ENCODE results near the gene SLC27A4. TPM values are rescaled to one million over a fixed set of nuclear protein-coding genes. Genes with fewer than 3 reads are reported as not detected.

SLC27A4 gene
- total RNA-seq, 2 donors from 2014 or later = 22.4 to 25.0 TPM

DNA sequence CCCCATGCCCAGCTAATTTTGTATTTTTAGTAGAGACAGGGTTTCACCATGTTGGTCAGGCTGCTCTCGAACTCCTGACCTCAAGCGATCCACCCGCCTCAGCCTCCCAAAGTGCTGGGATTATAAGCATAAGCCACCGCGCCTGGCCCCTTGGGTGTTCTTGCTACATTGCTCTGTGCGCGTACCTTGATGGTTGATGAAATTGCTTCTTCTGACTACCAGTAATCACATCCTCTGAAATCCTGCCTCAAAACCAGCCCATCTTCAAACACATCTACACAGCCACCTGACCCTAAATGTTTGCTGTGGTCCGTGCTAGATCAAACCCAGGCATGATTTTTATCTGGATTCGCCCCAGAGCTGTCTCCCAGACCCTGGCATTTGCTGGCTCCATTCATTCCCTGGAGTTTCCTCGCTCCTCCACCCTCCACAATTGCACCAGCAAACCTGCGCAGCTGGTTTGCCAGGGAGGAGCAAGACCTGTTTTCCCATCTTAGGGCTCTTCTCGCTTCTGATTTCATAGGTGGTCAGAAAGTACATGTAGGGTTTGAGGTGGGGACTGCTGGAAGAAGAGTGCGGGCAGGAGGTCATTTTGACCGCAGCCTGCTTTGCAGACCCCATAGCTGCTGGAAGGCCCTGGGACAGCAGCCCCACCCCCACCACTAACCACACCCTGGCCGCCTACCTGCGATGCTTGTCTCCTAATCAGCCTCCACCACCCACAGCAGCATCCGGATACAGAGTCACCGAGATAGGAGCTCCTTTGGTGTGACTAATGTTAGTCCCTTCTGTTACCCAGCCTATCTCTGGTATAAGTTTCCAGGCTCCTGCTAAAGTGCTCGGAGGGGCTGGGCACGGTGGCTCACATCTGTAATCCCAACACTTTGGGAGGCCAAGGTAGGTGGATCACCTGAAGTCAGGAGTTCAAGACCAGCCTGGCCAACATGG, 41.5 kb upstream of the SLC27A4 start:
- Mint-ChIP-seq H3K27me3 (ENCODE audit: insufficient read depth) (no peaks in the 10 kb centered on the region), H3K4me3 (no peak overlapping the region), H3K36me3 (ENCODE audit: low read depth) (no peaks in the 10 kb centered on the region), H3K9me3 (no peaks in the 10 kb centered on the region), H3K27ac (no peak overlapping the region), H3K4me1 (no peaks in the 10 kb centered on the region)
- no peak overlapping the region for H3K9ac ChIP-seq (ENCODE audit: extremely low read depth, low read length, poor library complexity, severe bottlenecking)
- no peaks in the 10 kb centered on the region for H3K27me3 ChIP-seq (ENCODE audit: control insufficient read depth, insufficient read depth, low read length, poor library complexity, severe bottlenecking)
- no peak overlapping the region for H3K27ac ChIP-seq (ENCODE audit: low read depth, low read length)
- WGBS, 2 experiments (ENCODE audit: insufficient coverage in 1 of 2, insufficient read length in 1 of 2) = 92 to 95% methylated on average over 16 to 20 of the region's 20 CpGs
- TF ChIP-seq, protein P1, sequence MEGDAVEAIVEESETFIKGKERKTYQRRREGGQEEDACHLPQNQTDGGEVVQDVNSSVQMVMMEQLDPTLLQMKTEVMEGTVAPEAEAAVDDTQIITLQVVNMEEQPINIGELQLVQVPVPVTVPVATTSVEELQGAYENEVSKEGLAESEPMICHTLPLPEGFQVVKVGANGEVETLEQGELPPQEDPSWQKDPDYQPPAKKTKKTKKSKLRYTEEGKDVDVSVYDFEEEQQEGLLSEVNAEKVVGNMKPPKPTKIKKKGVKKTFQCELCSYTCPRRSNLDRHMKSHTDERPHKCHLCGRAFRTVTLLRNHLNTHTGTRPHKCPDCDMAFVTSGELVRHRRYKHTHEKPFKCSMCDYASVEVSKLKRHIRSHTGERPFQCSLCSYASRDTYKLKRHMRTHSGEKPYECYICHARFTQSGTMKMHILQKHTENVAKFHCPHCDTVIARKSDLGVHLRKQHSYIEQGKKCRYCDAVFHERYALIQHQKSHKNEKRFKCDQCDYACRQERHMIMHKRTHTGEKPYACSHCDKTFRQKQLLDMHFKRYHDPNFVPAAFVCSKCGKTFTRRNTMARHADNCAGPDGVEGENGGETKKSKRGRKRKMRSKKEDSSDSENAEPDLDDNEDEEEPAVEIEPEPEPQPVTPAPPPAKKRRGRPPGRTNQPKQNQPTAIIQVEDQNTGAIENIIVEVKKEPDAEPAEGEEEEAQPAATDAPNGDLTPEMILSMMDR (conservative IDR thresholded peaks at IDR 0.05) = no peak
- DNase-seq = no peak
- H3K36me3 ChIP-seq (ENCODE audit: control insufficient read depth, insufficient read depth, low read length) = no peaks in the 10 kb centered on the region
- no peaks in the 10 kb centered on the region for H3K4me1 ChIP-seq (ENCODE audit: control insufficient read depth, insufficient read depth, low read length)
- no peaks in the 10 kb centered on the region for H3K9me3 ChIP-seq (ENCODE audit: control insufficient read depth, low read length)
- H3K4me3 ChIP-seq (ENCODE audit: low read length) = no peak overlapping the region

DNA sequence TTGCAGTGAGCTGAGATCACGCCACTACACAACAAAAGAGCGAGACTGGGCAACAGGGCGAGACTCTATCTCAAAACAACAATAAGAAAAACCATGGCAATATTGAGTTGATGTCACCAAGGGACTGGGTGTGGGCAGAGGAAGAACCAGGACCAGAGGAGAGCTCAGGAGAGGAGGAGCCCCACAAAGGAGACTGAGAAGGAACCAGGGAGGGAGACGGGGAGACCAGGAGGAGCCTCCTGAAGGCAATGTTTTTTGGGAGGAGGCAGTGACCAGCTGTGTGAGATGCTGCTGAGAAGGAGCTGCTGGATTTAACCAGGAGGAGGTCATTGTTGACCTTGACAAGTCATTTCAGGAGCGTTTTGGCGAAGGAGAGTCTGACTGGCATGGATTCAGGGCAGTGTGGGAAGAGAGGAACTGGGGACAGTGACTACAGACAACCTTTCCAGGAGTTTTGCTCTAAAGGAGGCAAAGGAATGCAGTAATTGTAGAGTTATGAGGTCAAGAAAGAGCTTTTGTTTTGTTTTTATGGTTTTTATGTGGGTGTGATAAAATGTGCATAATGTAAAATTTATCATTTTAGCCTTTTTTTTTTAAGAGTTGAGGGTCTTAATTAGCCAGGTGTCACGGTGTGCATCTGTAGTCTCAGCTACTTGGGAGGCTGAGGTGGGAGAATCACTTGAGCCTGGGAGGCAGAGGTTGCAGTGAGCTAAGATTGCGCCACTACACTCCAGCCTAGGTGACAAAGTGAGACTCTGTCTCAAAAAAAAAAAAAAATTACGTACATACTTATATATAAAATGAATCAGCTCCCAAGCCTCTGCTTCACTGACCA, 36.0 kb upstream of the SLC27A4 start:
- no peak overlapping the region for H3K27ac ChIP-seq (ENCODE audit: low read depth, low read length)
- no peaks in the 10 kb centered on the region for H3K9me3 ChIP-seq (ENCODE audit: control insufficient read depth, low read length)
- H3K4me1 Mint-ChIP-seq = peaks cover 4% of the 10 kb centered on the region
- no peak overlapping the region for H3K4me3 Mint-ChIP-seq
- peaks cover 13% of the 10 kb centered on the region for H3K36me3 Mint-ChIP-seq (ENCODE audit: low read depth)
- H3K27me3 ChIP-seq (ENCODE audit: control insufficient read depth, insufficient read depth, low read length, poor library complexity, severe bottlenecking) = no peaks in the 10 kb centered on the region
- H3K27me3 Mint-ChIP-seq (ENCODE audit: insufficient read depth) = no peaks in the 10 kb centered on the region
- no peak overlapping the region for H3K4me3 ChIP-seq (ENCODE audit: low read length)
- H3K4me1 ChIP-seq (ENCODE audit: control insufficient read depth, insufficient read depth, low read length) = no peaks in the 10 kb centered on the region
- H3K9me3 Mint-ChIP-seq = no peaks in the 10 kb centered on the region
- WGBS, 2 experiments (ENCODE audit: insufficient coverage in 1 of 2, insufficient read length in 1 of 2) = 89 to 93% methylated on average over 5 to 9 of the region's 9 CpGs
- no peak for DNase-seq
- H3K9ac ChIP-seq (ENCODE audit: extremely low read depth, low read length, poor library complexity, severe bottlenecking) = no peak overlapping the region
- peak overlapping the region; percentile 11 for H3K27ac Mint-ChIP-seq
- peaks cover 11% of the 10 kb centered on the region for H3K36me3 ChIP-seq (ENCODE audit: control insufficient read depth, insufficient read depth, low read length)
- TF ChIP-seq, protein P1 (conservative IDR thresholded peaks at IDR 0.05) = no peak

DNA sequence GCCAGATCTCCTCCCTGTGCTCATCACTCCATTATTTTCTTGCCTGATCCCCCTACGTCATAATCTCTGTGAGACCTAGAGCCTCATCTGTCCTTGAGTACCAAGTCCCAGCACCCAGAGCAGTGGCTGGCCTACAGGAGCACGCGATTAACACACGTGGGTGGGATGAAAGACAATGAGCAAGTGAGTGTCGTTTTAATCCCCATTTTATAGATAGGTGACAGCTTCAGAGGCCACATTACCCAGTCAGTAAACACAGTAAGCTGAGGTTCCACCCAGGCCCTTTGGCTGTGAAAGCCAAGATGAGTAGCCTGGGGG, 35.4 kb upstream of the SLC27A4 start:
- H3K27me3 Mint-ChIP-seq (ENCODE audit: insufficient read depth) = no peaks in the 10 kb centered on the region
- H3K4me3 ChIP-seq (ENCODE audit: low read length) = no peak overlapping the region
- H3K36me3 ChIP-seq (ENCODE audit: control insufficient read depth, insufficient read depth, low read length) = peaks cover 16% of the 10 kb centered on the region
- H3K27ac Mint-ChIP-seq = no peak overlapping the region
- TF ChIP-seq, protein P1 (conservative IDR thresholded peaks at IDR 0.05) = no peak
- DNase-seq = no peak
- H3K36me3 Mint-ChIP-seq (ENCODE audit: low read depth) = peaks cover 19% of the 10 kb centered on the region
- no peaks in the 10 kb centered on the region for H3K27me3 ChIP-seq (ENCODE audit: control insufficient read depth, insufficient read depth, low read length, poor library complexity, severe bottlenecking)
- no peaks in the 10 kb centered on the region for H3K9me3 ChIP-seq (ENCODE audit: control insufficient read depth, low read length)
- WGBS, 2 experiments (ENCODE audit: insufficient coverage in 1 of 2, insufficient read length in 1 of 2) = 82 to 92% methylated on average over 3 to 5 of the region's 5 CpGs
- no peaks in the 10 kb centered on the region for H3K4me1 ChIP-seq (ENCODE audit: control insufficient read depth, insufficient read depth, low read length)
- H3K9me3 Mint-ChIP-seq = no peaks in the 10 kb centered on the region
- no peak overlapping the region for H3K27ac ChIP-seq (ENCODE audit: low read depth, low read length)
- H3K4me3 Mint-ChIP-seq = no peak overlapping the region
- H3K9ac ChIP-seq (ENCODE audit: extremely low read depth, low read length, poor library complexity, severe bottlenecking) = no peak overlapping the region
- peaks cover 4% of the 10 kb centered on the region for H3K4me1 Mint-ChIP-seq
